K562 (cell line): ENCODE data around the gene PTGIS. TPM values are rescaled to one million over a fixed set of nuclear protein-coding genes. Genes with fewer than 3 reads are reported as not detected.

Source experiments
- ATAC-seq: fragments of 200-7000 bp; cut with Tn5 transposase; 3 replicates; pipeline ENCODE4 v1.9.1; 2020; ENCODE audit warnings: moderate library complexity
- BruUV-seq: library from RNA; stranded (reverse); fragments of 400-500 nt; replicated peaks from 2 replicates; lab custom pipeline; 2021; lab: Mats Ljungman, UMichigan
- CTCF ChIA-PET: fragments of 300-600 bp; formaldehyde crosslinking; extraction: SDS; loops from one replicate; lab custom pipeline; 2021; ENCODE audit warnings: low intra/inter-chr PET ratio; lab: Yijun Ruan, JAX
- POLR2A ChIA-PET: fragments of 300-600, 350-650 bp; sonication (Branson Sonifier 250); formaldehyde crosslinking; extraction: SDS; loops from one replicate; lab custom pipeline; 2021; ENCODE audit warnings: antibody characterized with exemption, inconsistent platforms; lab: Yijun Ruan, JAX
- DNase-seq, 4 experiments: peaks; one replicate each; pipeline versions ENCODE4 v3.0.0 to v3.0.0-alpha.2; 2011 to 2018; ENCODE audit warnings: low spot score in 3 of 4, mixed read lengths in 3 of 4; ENCODE audit errors: extremely low read depth in 1 of 4
- FAIRE-seq: peaks from 2 replicates; lab custom pipeline; 2011; peaks lifted over from hg19 to GRCh38; lab: Jason Lieb, UNC
- H2AFZ ChIP-seq: 2 replicates; pipeline ENCODE4 v1.6.0; 2011; ENCODE audit warnings: low read depth, low read length, control low read depth, inconsistent platforms
- H3K27ac ChIP-seq: fragments of 200-600 bp; 3 replicates; pipeline ENCODE4 v1.8.0; 2011; ENCODE audit warnings: low read depth, mild to moderate bottlenecking, control low read depth, inconsistent platforms, low read length, moderate library complexity, mixed read lengths; ENCODE audit errors: extremely low read depth
- H3K27me3 ChIP-seq, 2 experiments: fragments of 300-600 bp in 1 of 2; 2 replicates in 1 of 2; 3 replicates in 1 of 2; pipeline versions ENCODE4 v1.6.0 to v1.8.0; 2011; ENCODE audit warnings: inconsistent platforms in 2 of 2, low read length in 2 of 2, mild to moderate bottlenecking in 1 of 2, mixed read lengths in 1 of 2, moderate library complexity in 1 of 2; ENCODE audit not compliant: control insufficient read depth in 2 of 2, insufficient read depth in 2 of 2
- H3K36me3 ChIP-seq: fragments of 300-600 bp; 3 replicates; pipeline ENCODE4 v1.8.0; 2011; ENCODE audit warnings: mild to moderate bottlenecking, low read length, inconsistent platforms; ENCODE audit not compliant: control insufficient read depth, insufficient read depth
- H3K4me1 ChIP-seq, 2 experiments: fragments of 200-600 bp in 1 of 2; replicated peaks in 1 of 2; 2 replicates in 1 of 2; 3 replicates in 1 of 2; pipeline versions ENCODE4 v1.5.1 to v1.8.0; 2011; ENCODE audit warnings: inconsistent platforms in 2 of 2, low read length in 2 of 2, mild to moderate bottlenecking in 1 of 2, mixed read lengths in 1 of 2, moderate library complexity in 1 of 2; ENCODE audit not compliant: control insufficient read depth in 2 of 2, insufficient read depth in 2 of 2
- H3K4me2 ChIP-seq: 2 replicates; pipeline ENCODE4 v1.6.1; 2011; ENCODE audit warnings: low read length, control low read depth, inconsistent platforms, mixed read lengths; ENCODE audit not compliant: insufficient read depth
- H3K4me3 ChIP-seq: fragments of 200-600 bp; sonication (generic), shearing (Covaris generic); 2 replicates; pipeline ENCODE4 v1.5.1; 2016; ENCODE audit warnings: control low read depth, inconsistent platforms
- H3K79me2 ChIP-seq: fragments of 200-600 bp; 3 replicates; pipeline ENCODE4 v1.8.0; 2011; ENCODE audit warnings: low read length, inconsistent platforms; ENCODE audit not compliant: control insufficient read depth, insufficient read depth
- H3K9ac ChIP-seq, 2 experiments: 2 replicates each; pipeline versions ENCODE4 v1.6.0 to v1.6.1; 2011; ENCODE audit warnings: low read depth in 2 of 2, low read length in 2 of 2, control low read depth in 1 of 2, inconsistent platforms in 1 of 2, mild to moderate bottlenecking in 1 of 2, mixed read lengths in 1 of 2; ENCODE audit not compliant: insufficient read depth in 1 of 2
- H3K9me1 ChIP-seq: one replicate; pipeline ENCODE4 v1.6.0; 2011; ENCODE audit warnings: inconsistent platforms, mild to moderate bottlenecking, low read length, moderate library complexity; ENCODE audit not compliant: control insufficient read depth, insufficient read depth
- H3K9me3 ChIP-seq: replicated peaks from 2 replicates; pipeline ENCODE4 v1.5.1; 2011; ENCODE audit warnings: low read depth, low read length, inconsistent platforms; ENCODE audit not compliant: control insufficient read depth, insufficient read depth
- H4K20me1 ChIP-seq: replicated peaks from 2 replicates; pipeline ENCODE4 v1.6.1; 2011; ENCODE audit warnings: low read length, inconsistent platforms, mixed read lengths; ENCODE audit not compliant: control insufficient read depth, insufficient read depth
- CREM ChIP-seq: IDR thresholded peaks from 2 replicates; pipeline ENCODE4 v1.6.1; 2014; ENCODE audit warnings: antibody characterized with exemption, low read depth
- DPF2 ChIP-seq: fragments of 450-650 bp; IDR thresholded peaks from 2 replicates; pipeline ENCODE4 v1.6.1; 2016
- HMGN3 ChIP-seq: IDR thresholded peaks from 2 replicates; pipeline ENCODE4 v1.6.1; 2011; ENCODE audit warnings: borderline replicate concordance, low read depth, mild to moderate bottlenecking, mixed read lengths, low read length; ENCODE audit not compliant: insufficient read length; ENCODE audit errors: extremely low read depth
- KLF16 ChIP-seq: IDR thresholded peaks from 2 replicates; pipeline ENCODE4 v1.6.1; 2016; ENCODE audit warnings: antibody characterized with exemption
- NCOA1 ChIP-seq: fragments of 450-650 bp; IDR thresholded peaks from 2 replicates; pipeline ENCODE4 v1.6.1; 2016; ENCODE audit warnings: low read depth
- PTTG1 ChIP-seq: fragments of 450-650 bp; IDR thresholded peaks from 2 replicates; pipeline ENCODE4 v1.6.1; 2016; ENCODE audit warnings: low read depth, mild to moderate bottlenecking, missing genetic modification characterization, missing compliant biosample characterization
- THRAP3 ChIP-seq: fragments of 450-650 bp; IDR thresholded peaks from 2 replicates; pipeline ENCODE4 v1.6.1; 2016; ENCODE audit warnings: mild to moderate bottlenecking, inconsistent platforms, borderline replicate concordance
- ZEB2 ChIP-seq: fragments of 450-650 bp; IDR thresholded peaks from 2 replicates; pipeline ENCODE4 v1.6.1; 2016
- ZNF589 ChIP-seq: fragments of 200-800 bp; sonication (Bioruptor generic); IDR thresholded peaks from 2 replicates; pipeline ENCODE4 v1.6.1; 2016; ENCODE audit warnings: low read depth, missing genetic modification characterization, missing compliant biosample characterization
- ZNF780A ChIP-seq: fragments of 250-450 bp; sonication (Bioruptor Pico); IDR thresholded peaks from 2 replicates; pipeline ENCODE4 v1.5.0; 2021; ENCODE audit warnings: mild to moderate bottlenecking
- WGBS: fragments of 100-300 bp; shearing (Covaris generic); methylation state at CpG from one replicate; pipeline ENCODE4 v1.1.6; 2016; ENCODE audit warnings: low coverage, mixed read lengths; ENCODE audit not compliant: insufficient coverage; ENCODE audit errors: missing lambda C conversion rate; 5-methylcytosine and 5-hydroxymethylcytosine counted together
- in situ Hi-C: fragments of 300-500 bp; cut with MboI; formaldehyde crosslinking; loops from 4 replicates; pipeline ENCODE4 v1.15.0; 2018; ENCODE audit warnings: inconsistent platforms, mixed read lengths
- intact Hi-C: fragments of 100-400 bp; cut with micrococcal nuclease; formaldehyde crosslinking; loops from 2 replicates; pipeline ENCODE4 v1.14.2; 2022
- polyA plus RNA-seq, 8 experiments: library from polyadenylated mRNA; depleted of rRNA in 4 of 8; stranded (reverse) in 5 of 8; unstranded in 3 of 8; fragments of >200 nt; fragmentation: Nextera tagmentation in 2 of 8; fragmentation: Illumina TruSeq in 1 of 8; extraction: Ambion mirVana in 2 of 8; extraction: Trizol in 1 of 8; gene quantifications; 2 replicates each; pipeline versions ENCODE4 v1.2.1 to v1.2.3, GENCODE V29; 2011 to 2014; ENCODE audit warnings: inconsistent platforms in 1 of 8, missing spikeins in 1 of 8
- total RNA-seq, 7 experiments: library from RNA; depleted of rRNA in 6 of 7; stranded (reverse); fragments of >200 nt in 6 of 7; fragmentation: Illumina TruSeq in 2 of 7; extraction: Trizol in 2 of 7; gene quantifications; 2 replicates each; pipeline versions ENCODE4 v1.2.1 to v1.2.3, GENCODE V29; 2011 to 2021; ENCODE audit warnings: low replicate concordance in 1 of 7
- TF ChIP-seq, protein P1 (sequence below): IDR thresholded peaks from 2 replicates; pipeline ENCODE4 v1.6.1; 2016; ENCODE audit warnings: missing genetic modification characterization, missing compliant biosample characterization
- TF ChIP-seq, protein P2 (sequence below): fragments of 450-650 bp; IDR thresholded peaks from 2 replicates; pipeline ENCODE4 v1.6.1; 2016; ENCODE audit warnings: mild to moderate bottlenecking, moderate library complexity

PTGIS gene
- total and polyA plus RNA-seq, 9 of the 15 experiments (the other 6 are each of a cell fraction or from before 2014, with no cell fraction given) = not detected

DNA sequence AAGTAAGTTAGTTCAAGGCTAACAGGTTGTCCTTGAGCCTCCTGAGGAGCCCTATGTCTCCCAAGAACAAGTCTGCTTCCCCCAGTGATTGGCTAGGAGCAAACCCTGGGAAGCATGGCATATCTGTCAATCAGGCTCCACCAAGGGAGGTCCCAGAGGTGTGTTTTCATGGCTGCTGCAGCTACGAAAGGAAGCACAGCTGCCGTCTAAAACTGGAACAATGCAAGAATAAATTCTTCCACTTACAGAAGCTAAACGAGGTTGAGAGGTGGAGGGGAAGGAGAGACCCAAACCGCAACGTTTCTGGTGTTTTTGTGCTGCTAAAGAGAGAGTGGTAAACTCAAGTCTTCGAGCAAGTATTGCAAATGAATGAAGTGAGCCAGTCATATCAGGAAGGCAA, 4.9 kb upstream of the PTGIS start:
- no peak overlapping the region for H3K4me3 ChIP-seq
- no peak overlapping the region for H3K9ac ChIP-seq
- no peak overlapping the region for H3K4me2 ChIP-seq
- no peak for FAIRE-seq
- ChIA-PET CTCF (no interaction called here), POLR2A (no interaction called here)
- DNase-seq = no peak
- H3K36me3 ChIP-seq = no peaks in the 10 kb centered on the region
- peaks cover 10% of the 10 kb centered on the region; the same call in 1 of the 2 replicates for H4K20me1 ChIP-seq
- peaks cover 0 to under 1% of the 10 kb centered on the region in 2 experiments; a peak in 2 of 5 replicates for H3K4me1 ChIP-seq
- ATAC-seq = no peak
- intact Hi-C loops = no loop called here
- WGBS = under 1% methylated on average over 6 of the region's 6 CpGs
- H3K9me3 ChIP-seq = no peaks in the 10 kb centered on the region
- H3K9me1 ChIP-seq = no peaks in the 10 kb centered on the region
- H3K79me2 ChIP-seq = no peaks in the 10 kb centered on the region
- peaks cover 36 to 65% of the 10 kb centered on the region in 2 experiments for H3K27me3 ChIP-seq
- in situ Hi-C loops = no loop called here
- H3K27ac ChIP-seq = no peak overlapping the region
- H2AFZ ChIP-seq = no peak overlapping the region
- no TSS peak for BruUV-seq
- TF ChIP-seq, protein P1, sequence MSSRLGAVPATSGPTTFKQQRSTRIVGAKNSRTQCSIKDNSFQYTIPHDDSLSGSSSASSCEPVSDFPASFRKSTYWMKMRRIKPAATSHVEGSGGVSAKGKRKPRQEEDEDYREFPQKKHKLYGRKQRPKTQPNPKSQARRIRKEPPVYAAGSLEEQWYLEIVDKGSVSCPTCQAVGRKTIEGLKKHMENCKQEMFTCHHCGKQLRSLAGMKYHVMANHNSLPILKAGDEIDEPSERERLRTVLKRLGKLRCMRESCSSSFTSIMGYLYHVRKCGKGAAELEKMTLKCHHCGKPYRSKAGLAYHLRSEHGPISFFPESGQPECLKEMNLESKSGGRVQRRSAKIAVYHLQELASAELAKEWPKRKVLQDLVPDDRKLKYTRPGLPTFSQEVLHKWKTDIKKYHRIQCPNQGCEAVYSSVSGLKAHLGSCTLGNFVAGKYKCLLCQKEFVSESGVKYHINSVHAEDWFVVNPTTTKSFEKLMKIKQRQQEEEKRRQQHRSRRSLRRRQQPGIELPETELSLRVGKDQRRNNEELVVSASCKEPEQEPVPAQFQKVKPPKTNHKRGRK (tag) = no peak
- TF ChIP-seq KLF16 = no peak
- TF ChIP-seq ZEB2 = no peak
- TF ChIP-seq, protein P2, sequence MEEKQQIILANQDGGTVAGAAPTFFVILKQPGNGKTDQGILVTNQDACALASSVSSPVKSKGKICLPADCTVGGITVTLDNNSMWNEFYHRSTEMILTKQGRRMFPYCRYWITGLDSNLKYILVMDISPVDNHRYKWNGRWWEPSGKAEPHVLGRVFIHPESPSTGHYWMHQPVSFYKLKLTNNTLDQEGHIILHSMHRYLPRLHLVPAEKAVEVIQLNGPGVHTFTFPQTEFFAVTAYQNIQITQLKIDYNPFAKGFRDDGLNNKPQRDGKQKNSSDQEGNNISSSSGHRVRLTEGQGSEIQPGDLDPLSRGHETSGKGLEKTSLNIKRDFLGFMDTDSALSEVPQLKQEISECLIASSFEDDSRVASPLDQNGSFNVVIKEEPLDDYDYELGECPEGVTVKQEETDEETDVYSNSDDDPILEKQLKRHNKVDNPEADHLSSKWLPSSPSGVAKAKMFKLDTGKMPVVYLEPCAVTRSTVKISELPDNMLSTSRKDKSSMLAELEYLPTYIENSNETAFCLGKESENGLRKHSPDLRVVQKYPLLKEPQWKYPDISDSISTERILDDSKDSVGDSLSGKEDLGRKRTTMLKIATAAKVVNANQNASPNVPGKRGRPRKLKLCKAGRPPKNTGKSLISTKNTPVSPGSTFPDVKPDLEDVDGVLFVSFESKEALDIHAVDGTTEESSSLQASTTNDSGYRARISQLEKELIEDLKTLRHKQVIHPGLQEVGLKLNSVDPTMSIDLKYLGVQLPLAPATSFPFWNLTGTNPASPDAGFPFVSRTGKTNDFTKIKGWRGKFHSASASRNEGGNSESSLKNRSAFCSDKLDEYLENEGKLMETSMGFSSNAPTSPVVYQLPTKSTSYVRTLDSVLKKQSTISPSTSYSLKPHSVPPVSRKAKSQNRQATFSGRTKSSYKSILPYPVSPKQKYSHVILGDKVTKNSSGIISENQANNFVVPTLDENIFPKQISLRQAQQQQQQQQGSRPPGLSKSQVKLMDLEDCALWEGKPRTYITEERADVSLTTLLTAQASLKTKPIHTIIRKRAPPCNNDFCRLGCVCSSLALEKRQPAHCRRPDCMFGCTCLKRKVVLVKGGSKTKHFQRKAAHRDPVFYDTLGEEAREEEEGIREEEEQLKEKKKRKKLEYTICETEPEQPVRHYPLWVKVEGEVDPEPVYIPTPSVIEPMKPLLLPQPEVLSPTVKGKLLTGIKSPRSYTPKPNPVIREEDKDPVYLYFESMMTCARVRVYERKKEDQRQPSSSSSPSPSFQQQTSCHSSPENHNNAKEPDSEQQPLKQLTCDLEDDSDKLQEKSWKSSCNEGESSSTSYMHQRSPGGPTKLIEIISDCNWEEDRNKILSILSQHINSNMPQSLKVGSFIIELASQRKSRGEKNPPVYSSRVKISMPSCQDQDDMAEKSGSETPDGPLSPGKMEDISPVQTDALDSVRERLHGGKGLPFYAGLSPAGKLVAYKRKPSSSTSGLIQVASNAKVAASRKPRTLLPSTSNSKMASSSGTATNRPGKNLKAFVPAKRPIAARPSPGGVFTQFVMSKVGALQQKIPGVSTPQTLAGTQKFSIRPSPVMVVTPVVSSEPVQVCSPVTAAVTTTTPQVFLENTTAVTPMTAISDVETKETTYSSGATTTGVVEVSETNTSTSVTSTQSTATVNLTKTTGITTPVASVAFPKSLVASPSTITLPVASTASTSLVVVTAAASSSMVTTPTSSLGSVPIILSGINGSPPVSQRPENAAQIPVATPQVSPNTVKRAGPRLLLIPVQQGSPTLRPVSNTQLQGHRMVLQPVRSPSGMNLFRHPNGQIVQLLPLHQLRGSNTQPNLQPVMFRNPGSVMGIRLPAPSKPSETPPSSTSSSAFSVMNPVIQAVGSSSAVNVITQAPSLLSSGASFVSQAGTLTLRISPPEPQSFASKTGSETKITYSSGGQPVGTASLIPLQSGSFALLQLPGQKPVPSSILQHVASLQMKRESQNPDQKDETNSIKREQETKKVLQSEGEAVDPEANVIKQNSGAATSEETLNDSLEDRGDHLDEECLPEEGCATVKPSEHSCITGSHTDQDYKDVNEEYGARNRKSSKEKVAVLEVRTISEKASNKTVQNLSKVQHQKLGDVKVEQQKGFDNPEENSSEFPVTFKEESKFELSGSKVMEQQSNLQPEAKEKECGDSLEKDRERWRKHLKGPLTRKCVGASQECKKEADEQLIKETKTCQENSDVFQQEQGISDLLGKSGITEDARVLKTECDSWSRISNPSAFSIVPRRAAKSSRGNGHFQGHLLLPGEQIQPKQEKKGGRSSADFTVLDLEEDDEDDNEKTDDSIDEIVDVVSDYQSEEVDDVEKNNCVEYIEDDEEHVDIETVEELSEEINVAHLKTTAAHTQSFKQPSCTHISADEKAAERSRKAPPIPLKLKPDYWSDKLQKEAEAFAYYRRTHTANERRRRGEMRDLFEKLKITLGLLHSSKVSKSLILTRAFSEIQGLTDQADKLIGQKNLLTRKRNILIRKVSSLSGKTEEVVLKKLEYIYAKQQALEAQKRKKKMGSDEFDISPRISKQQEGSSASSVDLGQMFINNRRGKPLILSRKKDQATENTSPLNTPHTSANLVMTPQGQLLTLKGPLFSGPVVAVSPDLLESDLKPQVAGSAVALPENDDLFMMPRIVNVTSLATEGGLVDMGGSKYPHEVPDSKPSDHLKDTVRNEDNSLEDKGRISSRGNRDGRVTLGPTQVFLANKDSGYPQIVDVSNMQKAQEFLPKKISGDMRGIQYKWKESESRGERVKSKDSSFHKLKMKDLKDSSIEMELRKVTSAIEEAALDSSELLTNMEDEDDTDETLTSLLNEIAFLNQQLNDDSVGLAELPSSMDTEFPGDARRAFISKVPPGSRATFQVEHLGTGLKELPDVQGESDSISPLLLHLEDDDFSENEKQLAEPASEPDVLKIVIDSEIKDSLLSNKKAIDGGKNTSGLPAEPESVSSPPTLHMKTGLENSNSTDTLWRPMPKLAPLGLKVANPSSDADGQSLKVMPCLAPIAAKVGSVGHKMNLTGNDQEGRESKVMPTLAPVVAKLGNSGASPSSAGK = no peak
- no peak for TF ChIP-seq CREM
- TF ChIP-seq DPF2 = no peak
- TF ChIP-seq THRAP3 = no peak
- TF ChIP-seq ZNF780A (CRISPR knock-in tag) = no peak
- TF ChIP-seq HMGN3 = no peak
- TF ChIP-seq NCOA1 = no peak
- TF ChIP-seq PTTG1 (tag) = no peak
- TF ChIP-seq ZNF589 = no peak
